Ishikawa (cell line): ENCODE measurements around the gene MCRS1.

Experiments used
- CEBPB ChIP-seq: IDR thresholded peaks from 2 replicates; pipeline ENCODE4 v1.6.1; 2012
- CREB1 ChIP-seq: IDR thresholded peaks from 2 replicates; pipeline ENCODE4 v1.6.1; 2012; ENCODE audit warnings: low read depth
- EGR1 ChIP-seq: IDR thresholded peaks from 2 replicates; pipeline ENCODE4 v1.6.1; 2012
- EP300 ChIP-seq: IDR thresholded peaks from 2 replicates; pipeline ENCODE4 v1.6.1; 2012; ENCODE audit warnings: borderline replicate concordance
- FOXM1 ChIP-seq: IDR thresholded peaks from 2 replicates; pipeline ENCODE4 v1.6.1; 2012; ENCODE audit warnings: low read depth, borderline replicate concordance
- MAX ChIP-seq: IDR thresholded peaks from 2 replicates; pipeline ENCODE4 v1.6.1; 2012
- NFIC ChIP-seq: IDR thresholded peaks from 2 replicates; pipeline ENCODE4 v1.6.1; 2012
- RAD21 ChIP-seq: IDR thresholded peaks from 2 replicates; pipeline ENCODE4 v1.6.1; 2012; ENCODE audit warnings: low read depth
- REST ChIP-seq: IDR thresholded peaks from 2 replicates; pipeline ENCODE4 v1.6.1; 2012; ENCODE audit warnings: low read depth, mild to moderate bottlenecking
- TAF1 ChIP-seq: IDR thresholded peaks from 2 replicates; pipeline ENCODE4 v1.6.1; 2012; ENCODE audit warnings: low read depth, mild to moderate bottlenecking
- TCF12 ChIP-seq: IDR thresholded peaks from 2 replicates; pipeline ENCODE4 v1.6.1; 2012; ENCODE audit warnings: low read depth
- TEAD4 ChIP-seq: IDR thresholded peaks from 2 replicates; pipeline ENCODE4 v1.6.1; 2012
- USF1 ChIP-seq: IDR thresholded peaks from 2 replicates; pipeline ENCODE4 v1.6.1; 2012
- YY1 ChIP-seq: IDR thresholded peaks from 2 replicates; pipeline ENCODE4 v1.6.1; 2012; ENCODE audit warnings: low read depth
- ZBTB7A ChIP-seq: IDR thresholded peaks from 2 replicates; pipeline ENCODE4 v1.6.1; 2012; ENCODE audit warnings: low read depth

The MCRS1 gene

GRCh38 chr12:49515266-49515665 is 52.7 kb downstream of the MCRS1 start:
- TF ChIP-seq CREB1 (no peak), REST (no peak), TAF1 (no peak), NFIC (no peak), TCF12 (no peak), RAD21 (no peak), FOXM1 (no peak), CEBPB (no peak), ZBTB7A (no peak), YY1 (no peak), EGR1 (no peak), MAX (no peak), TEAD4 (no peak), USF1 (no peak), EP300 (no peak)

- TF ChIP-seq EGR1 (no peak), EP300 (no peak), NFIC (no peak), USF1 (no peak), MAX (no peak), TAF1 (no peak)
Measured at GRCh38 chr12:49512546-49512945, 55.4 kb downstream of the MCRS1 start.

GRCh38 chr12:49511410-49511809 is 56.5 kb downstream of the MCRS1 start:
- TF ChIP-seq CREB1 (no peak), TAF1 (no peak), NFIC (no peak), MAX (no peak), REST (no peak), FOXM1 (no peak), TEAD4 (no peak), EP300 (no peak)
